ENCODE results near the gene ZNF536.

The ZNF536 gene

DNA sequence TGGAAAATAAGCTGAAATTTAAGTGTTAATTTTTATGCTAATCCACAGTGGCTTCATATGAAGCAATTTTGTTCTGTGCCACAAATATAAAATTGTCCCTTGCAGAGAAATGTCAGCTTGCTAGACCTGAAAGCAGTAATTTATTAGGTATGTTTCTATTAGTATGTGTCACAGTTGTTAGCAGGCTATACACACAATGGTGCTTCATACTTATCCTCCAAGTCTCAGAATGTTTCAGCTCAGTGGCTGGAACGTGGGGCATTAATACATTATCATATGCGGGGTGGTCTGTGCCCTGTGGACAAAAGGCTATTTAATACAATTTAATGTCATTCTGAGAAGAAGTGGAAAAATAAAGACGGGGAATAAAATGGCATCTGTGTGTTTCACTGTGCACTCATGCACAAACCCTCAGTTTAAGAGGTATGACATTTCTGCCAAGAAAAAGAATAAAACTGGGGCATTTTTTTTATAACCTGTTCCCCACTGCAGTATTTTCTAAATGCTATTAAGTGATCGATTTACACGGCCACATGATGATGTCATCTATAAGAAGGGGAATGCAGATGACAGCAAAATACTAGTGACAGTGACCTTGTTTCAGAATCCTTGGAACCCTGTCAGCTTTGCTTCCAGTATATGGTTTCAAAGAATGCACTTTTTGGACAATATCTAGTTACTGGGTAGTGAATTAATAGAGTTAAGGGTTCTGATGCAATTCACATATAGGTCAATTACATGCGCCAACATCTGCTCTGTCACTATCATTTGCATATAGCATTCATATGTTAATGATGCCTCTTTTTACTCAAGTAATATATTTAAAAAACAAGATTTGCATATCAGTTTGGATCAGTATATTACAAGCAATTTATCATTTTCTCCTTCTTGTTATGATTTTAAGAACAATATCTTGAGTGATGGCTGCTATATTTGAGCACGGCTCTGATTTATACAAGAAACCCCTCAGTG lies 21.2 kb upstream of the ZNF536 start:
- H3K27me3 ChIP-seq (ENCODE audit: low read depth, low read length), result 0 out of 2 replicates have a peak, but pooled peaks cover 6% of the 10 kb centered on the region
- TF ChIP-seq EZH2phosphoT487 (IDR thresholded peaks at IDR 0.05; ENCODE audit: low read depth), result no peak
- TF ChIP-seq, protein P1, sequence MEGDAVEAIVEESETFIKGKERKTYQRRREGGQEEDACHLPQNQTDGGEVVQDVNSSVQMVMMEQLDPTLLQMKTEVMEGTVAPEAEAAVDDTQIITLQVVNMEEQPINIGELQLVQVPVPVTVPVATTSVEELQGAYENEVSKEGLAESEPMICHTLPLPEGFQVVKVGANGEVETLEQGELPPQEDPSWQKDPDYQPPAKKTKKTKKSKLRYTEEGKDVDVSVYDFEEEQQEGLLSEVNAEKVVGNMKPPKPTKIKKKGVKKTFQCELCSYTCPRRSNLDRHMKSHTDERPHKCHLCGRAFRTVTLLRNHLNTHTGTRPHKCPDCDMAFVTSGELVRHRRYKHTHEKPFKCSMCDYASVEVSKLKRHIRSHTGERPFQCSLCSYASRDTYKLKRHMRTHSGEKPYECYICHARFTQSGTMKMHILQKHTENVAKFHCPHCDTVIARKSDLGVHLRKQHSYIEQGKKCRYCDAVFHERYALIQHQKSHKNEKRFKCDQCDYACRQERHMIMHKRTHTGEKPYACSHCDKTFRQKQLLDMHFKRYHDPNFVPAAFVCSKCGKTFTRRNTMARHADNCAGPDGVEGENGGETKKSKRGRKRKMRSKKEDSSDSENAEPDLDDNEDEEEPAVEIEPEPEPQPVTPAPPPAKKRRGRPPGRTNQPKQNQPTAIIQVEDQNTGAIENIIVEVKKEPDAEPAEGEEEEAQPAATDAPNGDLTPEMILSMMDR (IDR thresholded peaks at IDR 0.05; ENCODE audit: low read depth, low read length), result no peak
- no peaks in the 10 kb centered on the region for H4K20me1 ChIP-seq (ENCODE audit: insufficient read depth, low read length)
- no peak overlapping the region for H3K4me3 ChIP-seq (ENCODE audit: low read length)
- no peaks in the 10 kb centered on the region for H3K4me1 ChIP-seq (ENCODE audit: low read length)
- H3K27ac ChIP-seq (ENCODE audit: low read length), result no peak overlapping the region
- H2AFZ ChIP-seq (ENCODE audit: low read depth, low read length), result no peak overlapping the region
- H3K79me2 ChIP-seq (ENCODE audit: low read length), result no peaks in the 10 kb centered on the region
- no peaks in the 10 kb centered on the region for H3K9me3 ChIP-seq (ENCODE audit: insufficient read depth, low read length)
- H3K4me2 ChIP-seq (ENCODE audit: low read length), result no peak overlapping the region
- no peaks in the 10 kb centered on the region for H3K36me3 ChIP-seq (replicated peaks; ENCODE audit: low read depth, low read length)
- no peak overlapping the region for H3K9ac ChIP-seq (ENCODE audit: low read length)

DNA sequence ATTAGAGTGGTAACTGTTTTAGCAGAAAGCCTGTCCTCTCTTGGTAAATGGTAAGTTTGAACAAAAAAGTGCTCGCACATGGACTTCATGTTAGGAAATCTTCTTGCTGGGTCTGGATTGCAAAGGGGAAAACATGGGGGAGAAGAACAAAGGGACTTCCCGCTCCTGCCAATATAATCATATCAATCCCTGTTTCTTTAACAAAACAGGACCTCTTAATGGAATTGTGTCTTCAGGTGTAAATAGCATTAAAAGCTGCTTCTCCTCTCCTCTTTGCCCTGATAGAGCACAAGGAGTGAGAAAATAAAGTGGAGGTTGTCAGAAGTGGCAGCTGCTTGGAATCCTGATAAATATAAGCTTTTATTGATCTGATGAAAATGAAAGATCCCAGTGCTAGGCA lies 20.4 kb upstream of the ZNF536 start:
- H3K4me1 ChIP-seq (ENCODE audit: low read length), result no peaks in the 10 kb centered on the region
- H3K27me3 ChIP-seq (ENCODE audit: low read depth, low read length), result 0 out of 2 replicates have a peak, but pooled peaks cover 6% of the 10 kb centered on the region
- no peak overlapping the region for H3K27ac ChIP-seq (ENCODE audit: low read length)
- no peak overlapping the region for H3K4me3 ChIP-seq (ENCODE audit: low read length)
- H2AFZ ChIP-seq (ENCODE audit: low read depth, low read length), result no peak overlapping the region
- H4K20me1 ChIP-seq (ENCODE audit: insufficient read depth, low read length), result no peaks in the 10 kb centered on the region
- H3K9me3 ChIP-seq (ENCODE audit: insufficient read depth, low read length), result no peaks in the 10 kb centered on the region
- no peaks in the 10 kb centered on the region for H3K36me3 ChIP-seq (replicated peaks; ENCODE audit: low read depth, low read length)
- H3K9ac ChIP-seq (ENCODE audit: low read length), result no peak overlapping the region
- TF ChIP-seq, protein P1 (IDR thresholded peaks at IDR 0.05; ENCODE audit: low read depth, low read length), result no peak
- no peak for TF ChIP-seq EZH2phosphoT487 (IDR thresholded peaks at IDR 0.05; ENCODE audit: low read depth)
- no peak overlapping the region for H3K4me2 ChIP-seq (ENCODE audit: low read length)
- H3K79me2 ChIP-seq (ENCODE audit: low read length), result no peaks in the 10 kb centered on the region

DNA sequence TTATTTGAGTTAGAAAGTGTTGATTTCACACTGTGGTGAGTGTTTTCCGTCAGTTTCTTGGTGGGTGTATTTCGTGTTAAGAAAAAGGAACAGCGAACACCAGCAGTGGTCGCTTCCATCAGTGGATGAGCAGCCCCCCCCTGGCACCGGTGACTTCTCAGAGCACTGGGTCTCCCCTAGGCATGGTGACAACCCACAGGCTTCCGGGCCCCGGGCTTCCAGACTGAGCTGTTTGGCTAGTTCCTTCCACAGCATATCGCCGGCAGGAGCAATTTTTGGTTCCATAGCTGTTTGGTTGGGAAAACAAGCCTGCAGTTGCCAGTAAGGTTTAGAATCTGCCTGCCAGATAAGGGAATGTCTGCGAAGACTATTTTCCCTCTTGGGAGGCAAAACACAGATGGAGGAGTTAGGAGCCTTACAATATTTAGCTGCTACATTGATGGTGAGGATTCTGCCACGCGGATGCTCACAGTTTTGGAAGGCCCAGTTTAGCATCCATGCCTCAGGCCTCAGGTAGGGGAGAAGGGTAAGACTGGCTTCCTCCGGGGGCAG lies 18.7 kb upstream of the ZNF536 start:
- H2AFZ ChIP-seq (ENCODE audit: low read depth, low read length), result no peak overlapping the region
- no peak overlapping the region for H3K4me3 ChIP-seq (ENCODE audit: low read length)
- H3K79me2 ChIP-seq (ENCODE audit: low read length), result no peaks in the 10 kb centered on the region
- no peak overlapping the region for H3K4me2 ChIP-seq (ENCODE audit: low read length)
- H4K20me1 ChIP-seq (ENCODE audit: insufficient read depth, low read length), result no peaks in the 10 kb centered on the region
- H3K27ac ChIP-seq (ENCODE audit: low read length), result no peak overlapping the region
- 0 out of 2 replicates have a peak, but pooled peaks cover 6% of the 10 kb centered on the region for H3K27me3 ChIP-seq (ENCODE audit: low read depth, low read length)
- H3K4me1 ChIP-seq (ENCODE audit: low read length), result no peaks in the 10 kb centered on the region
- TF ChIP-seq EZH2phosphoT487 (IDR thresholded peaks at IDR 0.05; ENCODE audit: low read depth), result no peak
- TF ChIP-seq, protein P1 (IDR thresholded peaks at IDR 0.05; ENCODE audit: low read depth, low read length), result no peak
- no peaks in the 10 kb centered on the region for H3K36me3 ChIP-seq (replicated peaks; ENCODE audit: low read depth, low read length)
- H3K9me3 ChIP-seq (ENCODE audit: insufficient read depth, low read length), result no peaks in the 10 kb centered on the region
- no peak overlapping the region for H3K9ac ChIP-seq (ENCODE audit: low read length)

DNA sequence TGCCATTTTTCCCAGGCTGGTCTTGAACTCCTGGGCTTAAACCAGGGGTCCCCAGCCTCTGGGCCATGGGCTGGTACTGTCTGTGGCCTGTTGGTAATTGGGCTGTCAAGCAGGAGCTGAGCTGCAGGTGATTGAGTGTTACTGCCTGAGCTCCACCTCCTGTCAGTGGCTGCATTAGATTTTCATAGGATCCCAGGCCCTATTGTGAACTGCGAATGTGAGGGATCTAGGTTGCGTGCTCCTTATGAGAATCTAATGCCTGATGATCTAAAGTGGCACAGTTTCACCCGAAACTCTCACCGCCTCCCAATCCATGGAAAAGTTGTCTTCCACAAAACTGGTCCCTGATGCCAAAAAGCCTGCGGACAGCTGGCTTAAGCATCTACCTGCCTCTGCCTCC lies 16.6 kb upstream of the ZNF536 start:
- no peak overlapping the region for H3K4me3 ChIP-seq (ENCODE audit: low read length)
- H3K79me2 ChIP-seq (ENCODE audit: low read length), result no peaks in the 10 kb centered on the region
- no peak overlapping the region for H2AFZ ChIP-seq (ENCODE audit: low read depth, low read length)
- TF ChIP-seq EZH2phosphoT487 (IDR thresholded peaks at IDR 0.05; ENCODE audit: low read depth), result no peak
- TF ChIP-seq, protein P1 (IDR thresholded peaks at IDR 0.05; ENCODE audit: low read depth, low read length), result no peak
- no peaks in the 10 kb centered on the region for H3K4me1 ChIP-seq (ENCODE audit: low read length)
- no peak overlapping the region for H3K4me2 ChIP-seq (ENCODE audit: low read length)
- H4K20me1 ChIP-seq (ENCODE audit: insufficient read depth, low read length), result no peaks in the 10 kb centered on the region
- H3K9me3 ChIP-seq (ENCODE audit: insufficient read depth, low read length), result no peaks in the 10 kb centered on the region
- H3K27ac ChIP-seq (ENCODE audit: low read length), result no peak overlapping the region
- no peaks in the 10 kb centered on the region for H3K36me3 ChIP-seq (replicated peaks; ENCODE audit: low read depth, low read length)
- H3K9ac ChIP-seq (ENCODE audit: low read length), result no peak overlapping the region
- H3K27me3 ChIP-seq (ENCODE audit: low read depth, low read length), result peaks cover 6% of the 10 kb centered on the region; the same call in 1 of the 2 replicates

Data from OCI-LY3 (cell line).